ENCODE measurements around the gene C1orf50.

C1orf50 gene

DNA sequence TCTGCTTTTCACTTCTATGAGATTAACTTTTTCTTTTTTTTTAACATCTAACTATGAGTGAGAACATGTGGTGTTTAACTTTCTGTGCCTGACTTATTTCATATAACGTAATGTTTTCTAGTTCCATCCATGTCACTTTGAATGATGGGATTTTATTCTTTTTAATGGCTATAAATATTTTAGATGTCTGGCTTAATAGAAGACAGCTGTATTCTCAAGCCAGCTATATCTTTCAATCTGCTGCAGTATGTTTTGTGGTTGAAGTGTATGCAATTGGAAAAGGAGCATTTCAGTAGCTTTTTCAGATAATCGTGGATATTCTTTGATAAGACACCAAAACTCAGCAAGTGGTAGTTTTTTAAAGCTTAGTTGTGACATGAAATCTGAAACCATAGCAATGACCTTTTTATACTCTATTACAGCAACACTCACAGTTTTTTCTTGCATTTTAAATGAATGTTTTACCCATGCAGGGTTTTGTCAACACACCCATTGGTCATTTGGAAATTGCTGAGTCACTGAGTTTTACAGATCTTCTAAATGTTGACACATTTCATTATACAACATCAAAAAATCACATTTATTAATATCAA is 55.8 kb downstream of the C1orf50 start:
- DNase-seq (ENCODE audit: low read depth in 2 of 2): peak; percentile 43 to 70
- TF ChIP-seq, protein P1, sequence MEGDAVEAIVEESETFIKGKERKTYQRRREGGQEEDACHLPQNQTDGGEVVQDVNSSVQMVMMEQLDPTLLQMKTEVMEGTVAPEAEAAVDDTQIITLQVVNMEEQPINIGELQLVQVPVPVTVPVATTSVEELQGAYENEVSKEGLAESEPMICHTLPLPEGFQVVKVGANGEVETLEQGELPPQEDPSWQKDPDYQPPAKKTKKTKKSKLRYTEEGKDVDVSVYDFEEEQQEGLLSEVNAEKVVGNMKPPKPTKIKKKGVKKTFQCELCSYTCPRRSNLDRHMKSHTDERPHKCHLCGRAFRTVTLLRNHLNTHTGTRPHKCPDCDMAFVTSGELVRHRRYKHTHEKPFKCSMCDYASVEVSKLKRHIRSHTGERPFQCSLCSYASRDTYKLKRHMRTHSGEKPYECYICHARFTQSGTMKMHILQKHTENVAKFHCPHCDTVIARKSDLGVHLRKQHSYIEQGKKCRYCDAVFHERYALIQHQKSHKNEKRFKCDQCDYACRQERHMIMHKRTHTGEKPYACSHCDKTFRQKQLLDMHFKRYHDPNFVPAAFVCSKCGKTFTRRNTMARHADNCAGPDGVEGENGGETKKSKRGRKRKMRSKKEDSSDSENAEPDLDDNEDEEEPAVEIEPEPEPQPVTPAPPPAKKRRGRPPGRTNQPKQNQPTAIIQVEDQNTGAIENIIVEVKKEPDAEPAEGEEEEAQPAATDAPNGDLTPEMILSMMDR (IDR thresholded peaks at IDR 0.05; ENCODE audit: low read depth, low read length): no peak
- H3K4me3 ChIP-seq (replicated peaks in 1 of 2; ENCODE audit: low read depth in 2 of 2, low read length in 2 of 2): no peak overlapping the region

DNA sequence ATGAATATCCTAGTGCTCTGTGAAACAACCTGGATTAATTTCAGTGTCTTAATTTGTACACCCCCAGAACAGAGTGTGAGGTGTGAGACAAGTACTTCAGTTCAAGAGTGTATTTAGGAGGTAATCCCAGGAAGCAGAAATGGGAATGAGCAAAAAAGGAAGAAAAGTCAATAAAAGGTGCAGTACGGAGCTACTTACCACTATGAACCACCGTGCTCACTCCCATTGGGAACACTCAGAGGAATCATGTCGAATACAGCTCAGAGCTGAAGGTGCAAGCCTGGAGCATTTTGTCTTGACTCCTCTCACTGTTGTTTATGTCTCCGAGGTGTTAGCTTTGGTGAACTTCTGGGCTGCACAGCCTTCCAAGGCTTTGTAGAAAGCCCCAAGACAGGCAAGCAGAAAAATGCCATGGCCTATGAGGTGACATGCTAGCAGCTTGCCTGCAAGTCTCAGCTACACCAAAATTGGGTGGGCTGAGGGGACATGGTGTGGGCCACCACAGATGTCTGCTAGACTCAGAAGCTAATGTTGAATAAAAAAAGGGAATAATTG is 57.5 kb downstream of the C1orf50 start:
- DNase-seq (ENCODE audit: low read depth in 2 of 2): no peak
- TF ChIP-seq, protein P1 (IDR thresholded peaks at IDR 0.05; ENCODE audit: low read depth, low read length): no peak
- H3K4me3 ChIP-seq (replicated peaks in 1 of 2; ENCODE audit: low read depth in 2 of 2, low read length in 2 of 2): no peak overlapping the region

DNA sequence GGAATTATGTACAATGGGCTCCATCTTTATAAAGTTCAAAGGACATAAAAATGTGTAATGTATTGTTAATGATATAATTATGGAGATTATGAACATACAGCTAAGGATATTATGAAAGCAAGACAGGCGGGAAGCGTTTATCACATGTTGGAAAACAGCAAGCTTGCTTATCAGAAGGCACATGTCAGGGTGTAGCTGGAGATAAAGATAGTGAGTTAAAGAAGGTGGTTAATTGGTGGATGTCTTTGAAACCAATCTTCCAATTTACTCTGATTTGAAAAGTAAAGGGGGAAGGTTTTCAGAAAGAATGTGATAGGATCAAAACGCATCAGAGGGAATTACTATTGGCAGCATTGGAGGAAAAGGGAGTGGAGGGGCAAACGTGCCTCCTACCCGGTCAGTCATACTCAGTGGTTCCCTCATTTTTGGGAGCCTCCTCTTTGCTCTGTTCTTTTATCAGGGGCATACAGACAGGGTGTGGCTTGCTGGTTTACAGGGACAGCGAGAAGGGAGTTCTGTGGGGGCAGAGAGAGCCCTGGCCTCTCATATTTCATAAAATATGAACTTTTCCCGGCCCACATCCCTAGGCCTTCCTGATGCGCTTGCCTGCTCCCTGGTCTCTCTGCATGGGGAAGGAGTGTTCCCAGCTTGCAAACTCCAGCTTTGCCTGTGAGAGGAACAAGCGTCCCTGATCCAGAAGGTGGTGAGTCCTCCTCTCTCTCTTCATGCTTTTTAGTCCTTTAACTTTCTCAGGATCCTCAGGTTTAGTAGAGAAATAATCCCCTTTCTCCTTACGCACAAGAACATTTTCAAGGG is 58.2 kb downstream of the C1orf50 start:
- no peak for DNase-seq (ENCODE audit: low read depth in 2 of 2)
- TF ChIP-seq, protein P1 (IDR thresholded peaks at IDR 0.05; ENCODE audit: low read depth, low read length): no peak
- H3K4me3 ChIP-seq (replicated peaks in 1 of 2; ENCODE audit: low read depth in 2 of 2, low read length in 2 of 2): no peak overlapping the region
